GM12878 (cell line): ENCODE measurements around the gene WNK2. TPM values are rescaled to one million over a fixed set of nuclear protein-coding genes. Genes with fewer than 3 reads are reported as not detected.
A peak's percentile ranks its signal among the peaks of the same experiment; 100 is the strongest.

ENCODE experiments used
- ATAC-seq: fragments of 200-7000 bp; cut with Tn5 transposase; 3 replicates; pipeline ENCODE4 v1.9.1; 2020; ENCODE audit warnings: mild to moderate bottlenecking, moderate library complexity
- Bru-seq: library from RNA; stranded (reverse); fragments of 400-500 nt; gene quantifications from one replicate; lab custom pipeline; 2021; lab: Mats Ljungman, UMichigan
- BruChase-seq, 2 experiments: library from RNA; stranded (reverse); fragments of 400-500 nt; gene quantifications; one replicate each; lab custom pipeline; 2021; lab: Mats Ljungman, UMichigan
- BruUV-seq: library from RNA; stranded (reverse); fragments of 400-500 nt; replicated peaks from 2 replicates; lab custom pipeline; 2021; lab: Mats Ljungman, UMichigan
- CTCF ChIA-PET: fragments of 300-600 bp; sonication (Branson Sonifier 250); formaldehyde crosslinking; extraction: SDS; loops from one replicate; lab custom pipeline; 2021; ENCODE audit warnings: inconsistent platforms; lab: Yijun Ruan, JAX
- POLR2A ChIA-PET: fragments of 350-600 bp; formaldehyde crosslinking; extraction: SDS; loops from one replicate; lab custom pipeline; 2021; ENCODE audit warnings: inconsistent platforms; lab: Charles Lee
- RAD21 ChIA-PET: fragments of 300-600 bp; sonication (Branson Sonifier 250); formaldehyde crosslinking; loops from one replicate; lab custom pipeline; 2023; ENCODE audit warnings: antibody characterized with exemption; ENCODE audit not compliant: unreplicated experiment; lab: Charles Lee
- SMC1A ChIA-PET: fragments of 300-600 bp; sonication (Branson Sonifier 250); formaldehyde crosslinking; loops from one replicate; lab custom pipeline; 2023; ENCODE audit not compliant: unreplicated experiment, uncharacterized antibody; lab: Charles Lee
- DNase-seq: peaks from one replicate; pipeline ENCODE4 v3.0.0-alpha.2; 2011; ENCODE audit warnings: low read depth, low spot score
- FAIRE-seq: peaks from 3 replicates; lab custom pipeline; 2011; peaks lifted over from hg19 to GRCh38; lab: Jason Lieb, UNC
- H2AFZ ChIP-seq: 2 replicates; pipeline ENCODE4 v1.6.0; 2011; ENCODE audit warnings: low read depth, low read length, control low read depth; ENCODE audit not compliant: control insufficient read depth
- H3K27ac ChIP-seq: 2 replicates; pipeline ENCODE4 v1.5.1; 2011; ENCODE audit warnings: control low read depth; ENCODE audit not compliant: control insufficient read depth, insufficient read depth
- H3K27me3 ChIP-seq, 2 experiments: replicated peaks in 1 of 2; 2 replicates each; pipeline versions ENCODE4 v1.6.0 to v1.6.1; 2011; ENCODE audit warnings: low read length in 1 of 2; ENCODE audit not compliant: control insufficient read depth in 2 of 2, insufficient read depth in 2 of 2
- H3K36me3 ChIP-seq, 2 experiments: 2 replicates each; pipeline ENCODE4 v1.5.1; 2011; ENCODE audit warnings: low read length in 1 of 2; ENCODE audit not compliant: control insufficient read depth in 2 of 2, insufficient read depth in 2 of 2
- H3K4me1 ChIP-seq: 2 replicates; pipeline ENCODE4 v1.6.1; 2011; ENCODE audit warnings: mild to moderate bottlenecking, low read length, moderate library complexity, mixed read lengths; ENCODE audit not compliant: control insufficient read depth, insufficient read depth
- H3K4me2 ChIP-seq: 2 replicates; pipeline ENCODE4 v1.6.0; 2011; ENCODE audit warnings: control low read depth; ENCODE audit not compliant: control insufficient read depth, insufficient read depth
- H3K4me3 ChIP-seq: fragments of 200-600 bp; sonication (generic); 2 replicates; pipeline ENCODE4 v1.5.1; 2016
- H3K79me2 ChIP-seq: 2 replicates; pipeline ENCODE4 v1.6.0; 2011; ENCODE audit warnings: low read length; ENCODE audit not compliant: control insufficient read depth, insufficient read depth
- H3K9ac ChIP-seq: 2 replicates; pipeline ENCODE4 v1.8.0; 2011; ENCODE audit warnings: low read length, control low read depth, mixed read lengths; ENCODE audit not compliant: control insufficient read depth, insufficient read depth
- H3K9me3 ChIP-seq: replicated peaks from 3 replicates; pipeline ENCODE4 v1.5.1; 2011; ENCODE audit warnings: mild to moderate bottlenecking, low read length; ENCODE audit not compliant: control insufficient read depth, insufficient read depth
- H4K20me1 ChIP-seq: 2 replicates; pipeline ENCODE4 v1.6.0; 2011; ENCODE audit not compliant: control insufficient read depth, insufficient read depth
- ATF3 ChIP-seq: IDR thresholded peaks from 2 replicates; pipeline ENCODE4 v1.6.1; 2011; ENCODE audit warnings: low read depth, mild to moderate bottlenecking, low read length, moderate library complexity, borderline replicate concordance; ENCODE audit errors: extremely low read depth
- ATF7 ChIP-seq: fragments of 450-650 bp; IDR thresholded peaks from 2 replicates; pipeline ENCODE4 v1.6.1; 2016; ENCODE audit warnings: low read depth, mild to moderate bottlenecking
- BRCA1 ChIP-seq: IDR thresholded peaks from 2 replicates; pipeline ENCODE4 v1.6.1; 2011; ENCODE audit warnings: low read depth, low read length, improper control_type of control experiment
- EZH2 ChIP-seq: IDR thresholded peaks from 2 replicates; pipeline ENCODE4 v1.6.1; 2012; ENCODE audit warnings: low read depth, mild to moderate bottlenecking, control low read depth, inconsistent platforms, low read length, borderline replicate concordance; ENCODE audit not compliant: control insufficient read depth
- IRF4 ChIP-seq: IDR thresholded peaks from 2 replicates; pipeline ENCODE4 v1.6.1; 2011; ENCODE audit warnings: low read depth, low read length
- MEF2A ChIP-seq: IDR thresholded peaks from 2 replicates; pipeline ENCODE4 v1.6.1; 2011; ENCODE audit warnings: low read depth, mild to moderate bottlenecking, low read length, moderate library complexity; ENCODE audit not compliant: insufficient read depth
- PAX8 ChIP-seq: fragments of 450-650 bp; IDR thresholded peaks from 2 replicates; pipeline ENCODE4 v1.6.1; 2017; ENCODE audit warnings: mild to moderate bottlenecking, moderate library complexity
- RAD51 ChIP-seq: fragments of 450-650 bp; IDR thresholded peaks from 2 replicates; pipeline ENCODE4 v1.6.1; 2016; ENCODE audit warnings: moderate library complexity, mild to moderate bottlenecking, inconsistent platforms
- USF1 ChIP-seq: IDR thresholded peaks from 2 replicates; pipeline ENCODE4 v1.6.1; 2011; ENCODE audit warnings: borderline replicate concordance, low read depth, mild to moderate bottlenecking, moderate library complexity, mixed read lengths, low read length; ENCODE audit not compliant: insufficient read depth; ENCODE audit errors: extremely low read length
- WGBS: methylation state at CpG from one replicate; pipeline ENCODE4 v1.1.6; 2016; ENCODE audit warnings: low lambda C conversion rate; ENCODE audit not compliant: insufficient replicate concordance, insufficient coverage; ENCODE audit errors: missing lambda C conversion rate; 5-methylcytosine and 5-hydroxymethylcytosine counted together
- in situ Hi-C: fragments of 300-500 bp; cut with MboI; formaldehyde crosslinking; loops from 9 replicates; pipeline ENCODE4 v1.14.3; 2018; ENCODE audit warnings: mixed read lengths
- intact Hi-C: fragments of 100-400 bp; cut with micrococcal nuclease; formaldehyde crosslinking; loops from one replicate; pipeline ENCODE4 v1.14.2; 2022; ENCODE audit not compliant: unreplicated experiment
- long read RNA-seq, 2 experiments: library from polyadenylated mRNA; unstranded; transcript quantifications; one replicate each; pipeline ENCODE4 v2.0.0, GENCODE V29; 2019 to 2020
- polyA minus RNA-seq, 3 experiments: library from RNA; depleted of rRNA, polyadenylated mRNA; stranded (reverse); fragments of >200 nt; gene quantifications; 2 replicates each; pipeline ENCODE4 v1.2.3, GENCODE V29; 2011
- polyA plus RNA-seq, 11 experiments: library from polyadenylated mRNA; depleted of rRNA in 4 of 11; unstranded in 6 of 11; stranded (reverse) in 5 of 11; fragments of >200 nt; fragmentation: Nextera tagmentation in 4 of 11; fragmentation: Illumina TruSeq in 1 of 11; extraction: Ambion mirVana in 4 of 11; extraction: Trizol in 1 of 11; gene quantifications; 1 replicate in 1 of 11; 2 replicates in 10 of 11; pipeline versions ENCODE4 v1.2.1 to v1.2.3, GENCODE V29; 2011 to 2016; ENCODE audit warnings: inconsistent platforms in 2 of 11, missing spikeins in 2 of 11, low read depth in 1 of 11
- total RNA-seq, 4 experiments: library from RNA; depleted of rRNA in 3 of 4; stranded (reverse); fragments of >200 nt in 3 of 4; fragmentation: Illumina TruSeq in 1 of 4; extraction: Trizol in 1 of 4; gene quantifications; 2 replicates each; pipeline versions ENCODE4 v1.2.1 to v1.2.3, GENCODE V29; 2013 to 2021

WNK2 gene
- total RNA-seq (2013; cell fraction: nucleolus; rRNA removed), result not detected in 2 replicates
- total RNA-seq (2014; rRNA removed) (not detected in 2 replicates), total RNA-seq (2014; rRNA removed; fragmentation: Illumina TruSeq; extraction: Trizol) (not detected in 2 replicates), total RNA-seq (2021) (0.08 and 0.15 TPM in 2 replicates), polyA plus RNA-seq (2011; rRNA removed) (not detected in 2 replicates), polyA plus RNA-seq (2014; fragmentation: Illumina TruSeq; extraction: Trizol) (not detected in 2 replicates), polyA plus RNA-seq (2014; fragmentation: Nextera tagmentation; extraction: Ambion mirVana) (not detected), polyA plus RNA-seq (2014; rRNA removed) (not detected in 2 replicates), polyA plus RNA-seq (2016; fragmentation: Nextera tagmentation; extraction: Ambion mirVana) (not detected), polyA minus RNA-seq (2011; rRNA and poly(A)+ RNA removed) (not detected in 2 replicates), Bru-seq, nascent RNA (percentile 7 among the genes with signal in this experiment), BruChase-seq, experiment 1, labeled RNA remaining after a 6-hour chase (percentile 3 among the genes with signal in this experiment), BruChase-seq, experiment 2, labeled RNA remaining after a 2-hour chase (percentile 5 among the genes with signal in this experiment)
- not detected for polyA plus RNA-seq (2011; ENCODE audit: low read depth)
- 0.01 TPM in 1 of 2 replicates, not detected in the other for polyA plus RNA-seq (2011; cell fraction: cytosol; rRNA removed)
- not detected in 2 replicates for polyA plus RNA-seq (2011; cell fraction: nucleus; rRNA removed)
- polyA plus RNA-seq (2012), result not detected in 2 replicates
- polyA minus RNA-seq (2011; cell fraction: cytosol; rRNA and poly(A)+ RNA removed), result not detected in 2 replicates
- not detected in 2 replicates for polyA minus RNA-seq (2011; cell fraction: nucleus; rRNA and poly(A)+ RNA removed)
- long read RNA-seq, experiment 1, result 0 reads
- long read RNA-seq, experiment 2, result 0 reads

- no peak within 1 kb of the TSS for H3K27ac ChIP-seq
- ChIA-PET RAD21 (no interaction called here), SMC1A (no interaction called here)
- intact Hi-C loops, result no loop called here
- no peak within 1 kb of the TSS for H3K4me3 ChIP-seq
- peaks cover 8 to 12% of the 10 kb centered on the region in 2 experiments; a peak in 3 of 4 replicates for H3K27me3 ChIP-seq
- TF ChIP-seq BRCA1 (no peak), EZH2 (no peak), PAX8 (no peak), IRF4 (no peak), ATF7 (no peak), MEF2A (no peak), RAD51 (no peak), USF1 (no peak), ATF3 (no peak)
- TF ChIP-seq, all 136 proteins: peak for 0
- WGBS, result 17% methylated on average over 65 of the region's 82 CpGs
- no peak for FAIRE-seq
- no peaks in the 10 kb centered on the region for H4K20me1 ChIP-seq
- H3K9me3 ChIP-seq, result no peaks in the 10 kb centered on the region
- ChIA-PET CTCF (no interaction called here), POLR2A (no interaction called here)
- H2AFZ ChIP-seq, result no peak within 1 kb of the TSS
- DNase-seq, result no peak
- no peaks in the 10 kb centered on the region for H3K4me1 ChIP-seq
- no peak within 1 kb of the TSS for H3K9ac ChIP-seq
- no peaks in the 10 kb centered on the region for H3K36me3 ChIP-seq
- no peaks in the 10 kb centered on the region for H3K79me2 ChIP-seq
- H3K4me2 ChIP-seq, result peak within 1 kb of the TSS; percentile 42; the same call in 1 of the 2 replicates
- peak; percentile 26; the same call in 1 of the 3 replicates for ATAC-seq
- in situ Hi-C loops, result no loop called here
- BruUV-seq, result no TSS peak
These were observed at the start of gene WNK2 for GRCh38 chr9:93183663-93184431. Gene WNK2, plus strand, starts transcription at chr9:93184139. Its CDS starts 791 bp downstream, at chr9:93184930.
